PC-9 (cell line): ENCODE results near the gene SLC35E3. TPM values are rescaled to one million over a fixed set of nuclear protein-coding genes. Genes with fewer than 3 reads are reported as not detected.

Experiments used
- BruUV-seq: library from RNA; stranded (reverse); fragments of 400-500 nt; replicated peaks from 2 replicates; lab custom pipeline; 2021; lab: Mats Ljungman, UMichigan
- CTCF ChIA-PET: fragments of 300-600 bp; sonication (Branson Sonifier 250); formaldehyde crosslinking; loops from one replicate; lab custom pipeline; 2022; ENCODE audit warnings: antibody characterized with exemption; lab: Charles Lee
- POLR2A ChIA-PET: fragments of 300-600 bp; sonication (Branson Sonifier 250); formaldehyde crosslinking; loops from one replicate; lab custom pipeline; 2022; ENCODE audit warnings: antibody characterized with exemption; ENCODE audit not compliant: unreplicated experiment; lab: Charles Lee
- DNase-seq, 2 experiments: peaks; one replicate each; pipeline versions ENCODE4 v3.0.0 to v3.0.0-alpha.2; 2015 to 2022; ENCODE audit warnings: mixed read lengths in 1 of 2
- H2AFZ ChIP-seq: fragments of 200-600 bp; sonication (generic); 2 replicates; pipeline ENCODE4 v1.8.1; 2017; ENCODE audit warnings: antibody characterized with exemption
- H3F3A ChIP-seq: fragments of 200-600 bp; sonication (generic); 2 replicates; pipeline ENCODE4 v1.8.1; 2017; ENCODE audit warnings: antibody characterized with exemption, mild to moderate bottlenecking, low read depth; ENCODE audit not compliant: insufficient read depth
- H3K27ac ChIP-seq: fragments of 200-600 bp; sonication (generic); 2 replicates; pipeline ENCODE4 v1.6.1; 2016; ENCODE audit warnings: mixed run types
- H3K27me3 ChIP-seq: fragments of 200-600 bp; sonication (generic); 2 replicates; pipeline ENCODE4 v1.6.1; 2016; ENCODE audit warnings: low read depth, mixed run types; ENCODE audit not compliant: insufficient read depth
- H3K36me3 ChIP-seq: fragments of 200-600 bp; sonication (generic); 2 replicates; pipeline ENCODE4 v1.6.1; 2016; ENCODE audit warnings: low read depth, mixed run types
- H3K4me1 ChIP-seq: fragments of 200-600 bp; sonication (generic); replicated peaks from 2 replicates; pipeline ENCODE4 v1.6.1; 2016; ENCODE audit warnings: mixed run types; ENCODE audit not compliant: insufficient read depth
- H3K4me2 ChIP-seq: fragments of 200-600 bp; sonication (generic); 2 replicates; pipeline ENCODE4 v1.6.1; 2017; ENCODE audit warnings: mixed run types
- H3K4me3 ChIP-seq: fragments of 200-600 bp; sonication (generic); 2 replicates; pipeline ENCODE4 v1.6.1; 2016; ENCODE audit warnings: mixed run types
- H3K79me2 ChIP-seq: fragments of 200-600 bp; sonication (generic); 2 replicates; pipeline ENCODE4 v1.6.1; 2017; ENCODE audit warnings: low read depth, mixed run types
- H3K9me2 ChIP-seq: fragments of 200-600 bp; sonication (generic); 2 replicates; pipeline ENCODE4 v1.8.1; 2017; ENCODE audit warnings: mild to moderate bottlenecking; ENCODE audit not compliant: insufficient read depth
- H3K9me3 ChIP-seq: fragments of 200-600 bp; sonication (generic); 2 replicates; pipeline ENCODE4 v1.8.1; 2016; ENCODE audit warnings: low read depth; ENCODE audit not compliant: insufficient read depth
- H4K20me1 ChIP-seq: fragments of 200-600 bp; sonication (generic); 2 replicates; pipeline ENCODE4 v1.8.1; 2017; ENCODE audit not compliant: insufficient read depth
- EZH2 ChIP-seq: fragments of 200-600 bp; sonication (generic); IDR thresholded peaks from 2 replicates; pipeline ENCODE4 v1.8.0; 2017; ENCODE audit warnings: antibody characterized with exemption, low read depth
- intact Hi-C: fragments of 100-400 bp; cut with micrococcal nuclease; formaldehyde crosslinking; loops from one replicate; pipeline ENCODE4 v1.10.0; 2022; ENCODE audit not compliant: unreplicated experiment
- total RNA-seq: library from RNA; stranded (reverse); gene quantifications from 2 replicates; pipeline ENCODE4 v1.2.3, GENCODE V29; 2021
- TF ChIP-seq, protein P1 (sequence below): fragments of 200-600 bp; sonication (generic); conservative IDR thresholded peaks from 2 replicates; pipeline ENCODE4 v1.6.1; 2017; ENCODE audit warnings: mixed run types, antibody characterized with exemption, mild to moderate bottlenecking, moderate library complexity

Gene SLC35E3
- total RNA-seq, 1 experiment from 2014 or later, result 10.7 TPM

DNA sequence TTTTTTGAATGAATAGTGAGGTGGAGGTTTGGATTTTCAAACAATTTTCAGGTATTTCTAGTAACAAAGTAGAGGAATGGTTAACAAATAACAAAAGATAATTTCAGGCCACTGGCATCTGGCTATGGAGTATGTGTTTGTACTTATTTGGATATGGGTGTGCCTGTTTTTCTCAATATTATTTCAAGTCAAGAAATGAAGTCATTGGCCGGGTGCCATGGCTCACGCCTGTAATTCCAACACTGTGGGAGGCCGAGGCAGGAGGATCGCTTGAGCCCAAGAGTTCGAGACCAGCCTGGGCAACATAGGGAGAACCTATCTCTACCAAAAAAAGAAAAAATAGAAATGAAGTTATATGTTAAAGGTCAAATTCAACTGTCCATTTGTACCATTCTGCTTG lies 13.9 kb downstream of the SLC35E3 start:
- no peak for DNase-seq
- intact Hi-C loops, result no loop called here
- no peaks in the 10 kb centered on the region; the same call in 1 of the 2 replicates for H3K9me2 ChIP-seq
- ChIA-PET CTCF (no interaction called here), POLR2A (no interaction called here)
- no peaks in the 10 kb centered on the region for H4K20me1 ChIP-seq
- no peaks in the 10 kb centered on the region for H3F3A ChIP-seq
- TF ChIP-seq, protein P1, sequence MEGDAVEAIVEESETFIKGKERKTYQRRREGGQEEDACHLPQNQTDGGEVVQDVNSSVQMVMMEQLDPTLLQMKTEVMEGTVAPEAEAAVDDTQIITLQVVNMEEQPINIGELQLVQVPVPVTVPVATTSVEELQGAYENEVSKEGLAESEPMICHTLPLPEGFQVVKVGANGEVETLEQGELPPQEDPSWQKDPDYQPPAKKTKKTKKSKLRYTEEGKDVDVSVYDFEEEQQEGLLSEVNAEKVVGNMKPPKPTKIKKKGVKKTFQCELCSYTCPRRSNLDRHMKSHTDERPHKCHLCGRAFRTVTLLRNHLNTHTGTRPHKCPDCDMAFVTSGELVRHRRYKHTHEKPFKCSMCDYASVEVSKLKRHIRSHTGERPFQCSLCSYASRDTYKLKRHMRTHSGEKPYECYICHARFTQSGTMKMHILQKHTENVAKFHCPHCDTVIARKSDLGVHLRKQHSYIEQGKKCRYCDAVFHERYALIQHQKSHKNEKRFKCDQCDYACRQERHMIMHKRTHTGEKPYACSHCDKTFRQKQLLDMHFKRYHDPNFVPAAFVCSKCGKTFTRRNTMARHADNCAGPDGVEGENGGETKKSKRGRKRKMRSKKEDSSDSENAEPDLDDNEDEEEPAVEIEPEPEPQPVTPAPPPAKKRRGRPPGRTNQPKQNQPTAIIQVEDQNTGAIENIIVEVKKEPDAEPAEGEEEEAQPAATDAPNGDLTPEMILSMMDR, result no peak
- TF ChIP-seq EZH2, result no peak
- H3K9me3 ChIP-seq, result no peaks in the 10 kb centered on the region
- no peak overlapping the region for H3K4me3 ChIP-seq
- H3K36me3 ChIP-seq, result no peaks in the 10 kb centered on the region
- BruUV-seq, result no TSS peak
- H3K4me1 ChIP-seq, result no peaks in the 10 kb centered on the region
- H3K27me3 ChIP-seq, result no peaks in the 10 kb centered on the region
- no peak overlapping the region for H2AFZ ChIP-seq
- H3K79me2 ChIP-seq, result no peaks in the 10 kb centered on the region
- H3K27ac ChIP-seq, result no peak overlapping the region
- no peak overlapping the region for H3K4me2 ChIP-seq

DNA sequence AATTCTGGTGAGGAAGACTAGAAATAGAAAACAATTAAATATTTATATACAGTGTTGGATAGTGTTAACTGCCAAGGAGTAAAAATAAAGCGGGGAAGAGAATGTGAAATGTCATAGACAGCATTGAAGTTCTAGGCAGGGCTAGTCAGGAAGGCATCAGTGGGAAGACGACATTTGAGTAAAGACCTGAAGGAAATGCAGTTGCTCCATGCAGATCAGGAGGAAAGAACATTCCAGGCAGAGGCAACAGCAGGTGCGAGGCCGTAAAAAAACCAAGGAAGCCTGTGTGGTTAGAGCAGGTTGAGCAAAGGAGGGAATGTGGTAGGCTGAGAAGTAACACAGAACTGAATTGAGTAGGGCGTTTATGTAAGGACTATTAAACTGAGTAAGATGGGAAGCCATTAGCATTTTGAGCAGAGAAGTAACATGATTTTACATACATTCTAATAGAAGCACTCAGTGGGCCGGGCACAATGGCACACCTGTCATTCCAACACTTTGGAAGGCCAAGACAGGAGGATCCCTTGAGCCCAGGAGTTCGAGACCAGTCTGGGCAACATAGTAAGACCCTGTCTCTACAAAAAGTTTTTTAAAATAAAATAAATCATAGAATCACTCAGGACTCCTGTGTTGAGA lies 14.9 kb downstream of the SLC35E3 start:
- no peaks in the 10 kb centered on the region for H3K4me1 ChIP-seq
- H3K9me3 ChIP-seq, result no peaks in the 10 kb centered on the region
- H3K27me3 ChIP-seq, result no peaks in the 10 kb centered on the region
- TF ChIP-seq EZH2, result no peak
- TF ChIP-seq, protein P1, result no peak
- ChIA-PET CTCF (no interaction called here), POLR2A (no interaction called here)
- H3K27ac ChIP-seq, result no peak overlapping the region
- H3K79me2 ChIP-seq, result no peaks in the 10 kb centered on the region
- H4K20me1 ChIP-seq, result no peaks in the 10 kb centered on the region
- H3F3A ChIP-seq, result no peaks in the 10 kb centered on the region
- no peaks in the 10 kb centered on the region for H3K36me3 ChIP-seq
- H3K4me3 ChIP-seq, result no peak overlapping the region
- DNase-seq, result no peak
- intact Hi-C loops, result no loop called here
- H3K4me2 ChIP-seq, result no peak overlapping the region
- H2AFZ ChIP-seq, result no peak overlapping the region
- H3K9me2 ChIP-seq, result no peaks in the 10 kb centered on the region; the same call in 1 of the 2 replicates
- BruUV-seq, result no TSS peak

DNA sequence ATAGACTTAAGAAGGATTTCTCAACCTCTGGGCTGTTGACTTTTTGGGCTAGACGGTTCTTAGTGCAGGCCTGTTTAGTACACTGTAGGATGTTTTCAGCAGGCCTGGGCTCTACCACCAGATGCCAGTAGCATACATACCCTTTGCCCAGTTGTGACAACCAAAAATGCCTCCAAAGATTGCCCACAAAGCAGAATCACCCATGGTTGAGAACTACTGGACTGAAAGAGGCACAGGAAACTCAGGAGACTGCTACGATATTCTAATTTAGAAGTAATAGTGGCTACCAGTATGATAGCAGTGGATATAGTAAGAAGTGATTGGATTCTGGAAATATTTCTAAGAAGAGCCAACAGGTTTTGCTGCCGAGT lies 15.5 kb downstream of the SLC35E3 start:
- H3K4me2 ChIP-seq, result no peak overlapping the region
- DNase-seq, result no peak
- POLR2A ChIA-PET, result no interaction called here
- no peaks in the 10 kb centered on the region for H4K20me1 ChIP-seq
- H3K27me3 ChIP-seq, result no peaks in the 10 kb centered on the region
- no peaks in the 10 kb centered on the region; the same call in 1 of the 2 replicates for H3K9me2 ChIP-seq
- H3K36me3 ChIP-seq, result no peaks in the 10 kb centered on the region
- no peak overlapping the region for H2AFZ ChIP-seq
- TF ChIP-seq EZH2, result no peak
- TF ChIP-seq, protein P1, result no peak
- no peaks in the 10 kb centered on the region for H3F3A ChIP-seq
- intact Hi-C loops, result no loop called here
- H3K27ac ChIP-seq, result no peak overlapping the region
- H3K9me3 ChIP-seq, result no peaks in the 10 kb centered on the region
- no peak overlapping the region for H3K4me3 ChIP-seq
- no peaks in the 10 kb centered on the region for H3K79me2 ChIP-seq
- CTCF ChIA-PET, result no interaction called here
- no TSS peak for BruUV-seq
- no peaks in the 10 kb centered on the region for H3K4me1 ChIP-seq
